Fibroblast of pulmonary artery (primary cell): ENCODE results near the gene SELENOM.

Experiments used
- DNase-seq: peaks from one replicate; pipeline ENCODE4 v3.0.0-alpha.2; 2010; ENCODE audit warnings: low read depth
- H3K4me3 ChIP-seq: replicated peaks from 2 replicates; pipeline ENCODE4 v1.5.1; 2011; ENCODE audit warnings: low read depth, mild to moderate bottlenecking, control low read depth, low read length, moderate library complexity
- TF ChIP-seq, protein P1 (sequence below): IDR thresholded peaks from 2 replicates; pipeline ENCODE4 v1.5.1; 2011; ENCODE audit warnings: mild to moderate bottlenecking, control low read depth, low read length, inconsistent platforms; ENCODE audit errors: missing control alignments

SELENOM gene

DNA sequence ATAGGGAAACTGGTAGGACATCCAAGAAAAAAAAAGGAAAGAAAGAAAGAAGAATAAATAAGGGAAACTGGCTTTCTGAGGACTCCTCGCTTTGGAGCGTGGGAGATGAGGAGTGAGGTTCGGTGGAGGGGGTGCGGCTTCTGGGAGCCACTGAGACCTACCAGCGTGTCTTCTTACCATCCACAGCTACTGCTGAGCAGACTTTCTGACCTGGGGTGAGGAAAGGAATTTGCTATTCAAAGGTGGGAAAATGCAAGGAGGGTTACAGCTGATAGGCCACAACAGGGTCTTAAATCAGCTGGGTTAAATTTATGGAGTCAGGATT is 488 bp upstream of the SELENOM start:
- peak overlapping the region; percentile 28 for H3K4me3 ChIP-seq
- TF ChIP-seq, protein P1, sequence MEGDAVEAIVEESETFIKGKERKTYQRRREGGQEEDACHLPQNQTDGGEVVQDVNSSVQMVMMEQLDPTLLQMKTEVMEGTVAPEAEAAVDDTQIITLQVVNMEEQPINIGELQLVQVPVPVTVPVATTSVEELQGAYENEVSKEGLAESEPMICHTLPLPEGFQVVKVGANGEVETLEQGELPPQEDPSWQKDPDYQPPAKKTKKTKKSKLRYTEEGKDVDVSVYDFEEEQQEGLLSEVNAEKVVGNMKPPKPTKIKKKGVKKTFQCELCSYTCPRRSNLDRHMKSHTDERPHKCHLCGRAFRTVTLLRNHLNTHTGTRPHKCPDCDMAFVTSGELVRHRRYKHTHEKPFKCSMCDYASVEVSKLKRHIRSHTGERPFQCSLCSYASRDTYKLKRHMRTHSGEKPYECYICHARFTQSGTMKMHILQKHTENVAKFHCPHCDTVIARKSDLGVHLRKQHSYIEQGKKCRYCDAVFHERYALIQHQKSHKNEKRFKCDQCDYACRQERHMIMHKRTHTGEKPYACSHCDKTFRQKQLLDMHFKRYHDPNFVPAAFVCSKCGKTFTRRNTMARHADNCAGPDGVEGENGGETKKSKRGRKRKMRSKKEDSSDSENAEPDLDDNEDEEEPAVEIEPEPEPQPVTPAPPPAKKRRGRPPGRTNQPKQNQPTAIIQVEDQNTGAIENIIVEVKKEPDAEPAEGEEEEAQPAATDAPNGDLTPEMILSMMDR, result no peak
- no peak for DNase-seq

DNA sequence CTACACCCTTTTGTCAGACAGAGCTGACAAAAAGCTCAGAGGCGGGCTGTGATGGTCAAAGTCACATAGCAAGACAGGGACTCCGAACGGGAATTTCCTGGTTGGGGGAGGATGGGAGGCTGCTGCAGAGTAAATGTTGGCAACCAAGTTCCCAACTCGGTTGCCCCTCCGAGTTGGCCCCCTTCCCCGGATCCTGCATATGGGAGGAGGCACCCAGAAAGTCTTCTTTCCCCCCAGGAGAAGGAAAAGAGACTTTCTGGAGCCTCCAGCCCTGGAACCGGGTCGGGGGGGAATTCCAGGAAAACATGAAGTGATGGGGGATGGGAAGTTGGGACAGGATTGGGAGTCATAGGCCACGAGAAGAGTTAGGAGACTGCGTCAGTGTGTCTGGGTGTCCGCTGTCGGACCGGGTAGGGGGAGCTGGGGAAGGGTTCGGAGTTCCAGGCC is 614 bp downstream of the SELENOM start:
- DNase-seq, result peak; percentile 61
- H3K4me3 ChIP-seq, result peak overlapping the region; percentile 93
- TF ChIP-seq, protein P1, result no peak

DNA sequence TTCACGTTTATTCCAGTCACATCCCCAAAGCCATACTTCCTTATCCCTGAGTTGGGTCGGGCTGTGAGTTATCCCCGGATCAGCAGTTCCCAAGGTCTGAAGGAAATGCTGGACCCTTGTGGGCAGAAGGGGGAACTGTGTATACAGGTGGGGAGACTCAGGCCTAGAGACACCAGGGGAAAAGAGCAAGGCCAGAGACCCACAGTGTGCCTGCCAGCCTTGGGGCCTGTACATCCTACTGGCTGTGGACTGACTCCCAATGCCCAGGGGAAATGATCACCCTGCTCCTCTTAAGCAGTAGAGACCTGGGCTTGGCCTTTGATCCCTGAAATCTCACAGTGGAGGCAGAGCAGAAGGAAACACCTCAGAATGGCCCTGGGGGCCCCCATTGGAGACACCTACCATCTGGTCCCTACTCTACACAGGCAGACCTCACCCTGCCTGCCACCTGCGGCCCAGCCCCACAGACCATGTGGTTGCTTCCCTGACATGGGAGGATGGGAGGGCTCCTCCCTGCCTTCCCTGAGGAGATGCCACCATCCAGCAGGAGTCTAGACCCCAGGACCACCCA is 1.3 kb downstream of the SELENOM start:
- TF ChIP-seq, protein P1, result peak; percentile 10
- DNase-seq, result no peak
- H3K4me3 ChIP-seq, result peak overlapping the region; percentile 93

DNA sequence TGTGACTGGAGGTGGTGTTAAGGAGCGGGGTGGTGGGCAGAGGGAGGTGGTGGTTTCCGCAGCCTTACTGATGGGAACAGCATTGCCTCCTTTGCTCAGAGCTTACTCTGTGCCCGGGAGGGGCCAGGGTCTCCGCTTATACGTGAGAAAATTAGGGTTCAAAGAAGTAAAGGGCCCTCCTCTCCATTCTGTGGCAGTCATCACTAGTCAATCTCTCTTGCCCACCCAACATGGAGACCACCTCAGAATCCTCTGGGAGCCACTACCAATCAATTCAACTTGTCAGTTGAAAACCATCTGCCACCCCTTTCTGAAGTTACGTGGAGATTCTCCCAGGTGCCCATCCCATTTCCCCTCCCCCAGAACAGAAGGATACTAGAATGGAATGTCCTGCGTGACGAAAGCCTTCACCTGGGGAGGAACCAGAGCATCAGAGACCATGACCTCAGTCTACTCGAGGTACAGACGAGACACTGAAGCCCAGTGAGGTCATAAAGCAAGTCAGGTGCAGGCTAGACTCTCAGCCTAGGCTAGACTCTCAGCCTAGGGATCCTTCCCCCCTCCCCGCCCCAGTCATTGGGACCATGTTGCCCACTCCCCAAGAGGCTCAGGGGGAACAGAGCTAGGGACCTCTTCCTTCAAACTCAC is 2.0 kb downstream of the SELENOM start:
- TF ChIP-seq, protein P1, result no peak
- DNase-seq, result no peak
- no peak overlapping the region for H3K4me3 ChIP-seq

DNA sequence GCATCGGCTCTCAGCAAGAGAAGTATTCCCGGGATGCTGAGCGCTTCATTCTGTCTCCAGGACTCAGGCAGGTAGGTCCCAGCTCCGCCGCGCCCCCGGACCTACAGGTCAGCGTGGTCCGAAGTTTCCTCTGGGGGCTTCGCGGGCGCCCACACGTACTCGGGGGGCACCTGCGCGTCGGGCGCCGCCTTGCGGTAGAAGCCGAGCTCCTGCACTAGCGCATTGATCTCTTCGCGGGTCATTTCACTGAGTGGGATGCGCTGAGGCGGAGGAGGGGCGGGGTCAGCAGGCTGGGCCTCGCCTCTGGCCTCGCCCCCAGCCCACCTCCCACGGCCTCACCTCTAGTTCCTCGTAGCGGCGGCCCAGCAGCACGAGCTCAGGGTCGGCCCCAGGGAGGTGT is 2.5 kb downstream of the SELENOM start:
- no peak for DNase-seq
- no peak overlapping the region for H3K4me3 ChIP-seq
- TF ChIP-seq, protein P1, result peak; percentile 9

DNA sequence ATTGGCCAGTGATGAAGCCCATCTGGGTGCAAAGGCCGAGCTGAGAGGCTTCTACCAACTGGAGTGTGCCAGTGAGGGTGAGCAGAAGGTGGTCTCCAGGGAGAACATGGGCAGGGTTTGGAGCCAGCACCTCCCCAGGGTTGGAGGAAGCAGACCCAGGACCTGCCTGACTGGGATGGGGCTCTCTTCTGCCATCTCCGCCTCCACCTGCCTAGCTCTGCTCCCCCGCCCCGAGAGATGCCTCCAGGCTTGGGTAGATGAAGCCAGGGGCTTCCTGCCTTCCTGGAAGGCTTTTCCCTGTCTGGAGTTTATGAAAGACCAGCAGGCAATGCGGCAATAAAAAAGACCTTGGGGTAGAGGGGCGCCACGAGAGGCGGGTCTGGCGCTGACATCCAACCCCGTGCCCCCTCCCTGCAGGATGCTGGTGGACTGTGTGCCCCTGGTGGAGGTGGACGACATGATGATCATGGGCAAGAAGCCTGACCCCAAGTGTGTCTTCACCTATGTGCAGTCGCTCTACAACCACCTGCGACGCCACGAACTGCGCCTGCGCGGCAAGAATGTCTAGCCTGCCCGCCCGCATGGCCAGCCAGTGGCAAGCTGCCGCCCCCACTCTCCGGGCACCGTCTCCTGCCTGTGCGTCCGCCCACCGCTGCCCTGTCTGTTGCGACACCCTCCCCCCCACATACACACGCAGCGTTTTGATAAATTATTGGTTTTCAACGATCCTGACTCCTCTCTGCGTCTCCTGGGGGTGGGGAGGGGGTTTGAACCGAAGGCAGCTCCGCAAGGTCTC is 3.3 kb downstream of the SELENOM start:
- DNase-seq, result no peak
- TF ChIP-seq, protein P1, result no peak
- H3K4me3 ChIP-seq, result no peak overlapping the region
